Measurements from ENCODE around the gene ORM2. TPM values are rescaled to one million over a fixed set of nuclear protein-coding genes. Genes with fewer than 3 reads are reported as not detected.

The ORM2 gene
- total RNA-seq, 1 donor from 2014 or later: not detected

DNA sequence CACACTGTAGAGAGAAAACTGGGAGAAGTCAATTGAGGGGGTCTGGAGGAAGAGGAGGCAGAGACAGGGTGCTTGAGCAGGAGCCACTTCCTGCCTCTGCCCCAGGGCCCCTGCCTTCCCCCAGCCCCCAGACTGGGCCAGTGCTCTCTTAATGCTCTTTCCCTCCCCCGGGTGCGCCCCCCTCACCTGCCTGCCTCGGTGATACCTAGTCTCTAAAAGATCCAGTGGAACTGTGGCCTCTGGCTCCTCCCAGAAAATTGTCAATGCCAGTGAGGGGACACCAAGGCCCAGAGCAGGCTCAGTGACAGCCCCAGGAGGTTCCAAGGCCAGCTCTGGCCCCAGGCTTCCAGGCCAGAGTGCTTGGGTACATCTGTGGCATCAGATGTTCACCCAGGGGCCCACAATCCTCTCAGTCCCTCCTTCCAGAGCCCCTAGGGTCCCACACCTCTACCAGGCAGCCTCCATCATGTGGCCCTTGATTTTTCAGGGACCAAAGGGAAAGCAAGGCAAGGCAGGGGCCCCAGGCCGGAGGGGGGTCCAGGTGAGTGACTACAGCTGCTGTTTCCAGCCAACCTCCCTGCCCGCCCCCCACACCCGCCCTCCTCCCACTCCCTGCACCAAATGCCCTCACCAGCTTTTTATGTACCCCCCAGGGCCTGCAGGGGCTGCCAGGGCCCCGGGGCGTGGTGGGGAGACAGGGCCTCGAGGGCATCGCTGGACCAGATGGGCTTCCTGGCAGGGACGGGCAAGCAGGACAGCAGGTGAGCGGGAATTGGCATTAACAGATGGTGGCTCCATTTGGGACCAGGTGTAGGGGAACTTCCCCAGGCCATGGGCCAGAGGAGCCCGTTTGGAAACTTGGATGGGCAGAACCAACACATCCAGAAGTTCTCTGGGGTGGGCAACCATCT is 39.8 kb upstream of the ORM2 start:
- DNase-seq (ENCODE audit: low spot score): peak; percentile 75

DNA sequence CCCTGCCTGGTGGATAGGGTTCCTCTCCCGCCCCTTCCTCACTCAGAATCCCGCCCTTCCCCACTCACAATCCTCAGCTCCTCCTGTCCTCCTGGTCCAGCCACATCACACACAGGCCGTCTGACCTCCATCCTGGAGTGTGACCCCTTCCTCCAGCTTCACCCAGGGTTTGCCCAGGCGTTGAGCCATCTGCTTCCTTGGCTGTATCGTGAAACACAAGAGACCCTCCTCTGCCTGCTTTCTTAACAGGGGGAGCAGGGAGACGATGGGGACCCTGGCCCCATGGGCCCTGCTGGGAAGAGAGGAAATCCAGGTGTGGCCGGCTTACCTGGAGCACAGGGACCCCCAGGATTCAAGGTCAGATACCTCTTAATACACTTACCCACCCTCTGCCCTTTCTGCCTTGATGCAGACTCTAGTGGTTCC is 39.1 kb upstream of the ORM2 start:
- Mint-ChIP-seq H3K9me3 (ENCODE audit: low read depth) (peaks cover 9% of the 10 kb centered on the region), H3K36me3 (ENCODE audit: low read depth) (peaks cover 29% of the 10 kb centered on the region), H3K4me3 (ENCODE audit: unreplicated experiment) (no peak overlapping the region), H3K27ac (ENCODE audit: unreplicated experiment) (no peak overlapping the region), H3K4me1 (ENCODE audit: low read depth) (peaks cover 37% of the 10 kb centered on the region), H3K27me3 (ENCODE audit: low read depth) (no peaks in the 10 kb centered on the region)
- peak; percentile 69 for DNase-seq (ENCODE audit: low spot score)
- TF ChIP-seq, protein P1, sequence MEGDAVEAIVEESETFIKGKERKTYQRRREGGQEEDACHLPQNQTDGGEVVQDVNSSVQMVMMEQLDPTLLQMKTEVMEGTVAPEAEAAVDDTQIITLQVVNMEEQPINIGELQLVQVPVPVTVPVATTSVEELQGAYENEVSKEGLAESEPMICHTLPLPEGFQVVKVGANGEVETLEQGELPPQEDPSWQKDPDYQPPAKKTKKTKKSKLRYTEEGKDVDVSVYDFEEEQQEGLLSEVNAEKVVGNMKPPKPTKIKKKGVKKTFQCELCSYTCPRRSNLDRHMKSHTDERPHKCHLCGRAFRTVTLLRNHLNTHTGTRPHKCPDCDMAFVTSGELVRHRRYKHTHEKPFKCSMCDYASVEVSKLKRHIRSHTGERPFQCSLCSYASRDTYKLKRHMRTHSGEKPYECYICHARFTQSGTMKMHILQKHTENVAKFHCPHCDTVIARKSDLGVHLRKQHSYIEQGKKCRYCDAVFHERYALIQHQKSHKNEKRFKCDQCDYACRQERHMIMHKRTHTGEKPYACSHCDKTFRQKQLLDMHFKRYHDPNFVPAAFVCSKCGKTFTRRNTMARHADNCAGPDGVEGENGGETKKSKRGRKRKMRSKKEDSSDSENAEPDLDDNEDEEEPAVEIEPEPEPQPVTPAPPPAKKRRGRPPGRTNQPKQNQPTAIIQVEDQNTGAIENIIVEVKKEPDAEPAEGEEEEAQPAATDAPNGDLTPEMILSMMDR (IDR thresholded peaks at IDR 0.05): no peak

More for the DNA sequence above, 39.8 kb upstream of the ORM2 start:
- H3K4me3 Mint-ChIP-seq (ENCODE audit: unreplicated experiment): no peak overlapping the region
- H3K27me3 Mint-ChIP-seq (ENCODE audit: low read depth): no peaks in the 10 kb centered on the region
- H3K27ac Mint-ChIP-seq (ENCODE audit: unreplicated experiment): peak overlapping the region; percentile 36
- TF ChIP-seq, protein P1 (IDR thresholded peaks at IDR 0.05): no peak
- peaks cover 26% of the 10 kb centered on the region for H3K36me3 Mint-ChIP-seq (ENCODE audit: low read depth)
- H3K9me3 Mint-ChIP-seq (ENCODE audit: low read depth): peaks cover 4% of the 10 kb centered on the region
- H3K4me1 Mint-ChIP-seq (ENCODE audit: low read depth): peaks cover 44% of the 10 kb centered on the region

DNA sequence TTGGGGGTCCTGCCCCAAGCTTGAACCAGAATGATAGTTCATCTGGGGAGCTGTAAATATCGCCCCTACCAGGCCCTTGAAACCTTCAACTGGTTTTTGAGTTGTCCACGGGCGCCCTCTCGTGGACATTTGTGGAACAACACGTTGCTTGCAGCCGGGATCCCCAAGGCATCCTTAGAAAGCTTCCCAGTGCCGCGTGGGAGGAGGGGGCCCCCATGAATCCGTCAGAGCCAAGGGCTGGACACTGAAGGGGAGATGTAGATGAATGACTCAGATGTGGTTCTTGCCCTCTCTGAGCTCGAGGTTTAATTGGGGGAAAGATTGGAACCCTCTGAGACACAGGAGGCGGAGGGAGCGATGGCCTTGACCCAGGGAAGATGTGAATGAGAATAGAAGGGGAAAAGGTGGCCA is 38.6 kb upstream of the ORM2 start:
- Mint-ChIP-seq H3K27ac (ENCODE audit: unreplicated experiment) (no peak overlapping the region), H3K36me3 (ENCODE audit: low read depth) (peaks cover 34% of the 10 kb centered on the region), H3K4me1 (ENCODE audit: low read depth) (peaks cover 32% of the 10 kb centered on the region), H3K4me3 (ENCODE audit: unreplicated experiment) (no peak overlapping the region), H3K27me3 (ENCODE audit: low read depth) (no peaks in the 10 kb centered on the region), H3K9me3 (ENCODE audit: low read depth) (peaks cover 10% of the 10 kb centered on the region)
- peak; percentile 54 for DNase-seq (ENCODE audit: low spot score)
- TF ChIP-seq, protein P1 (IDR thresholded peaks at IDR 0.05): peak; percentile 98

DNA sequence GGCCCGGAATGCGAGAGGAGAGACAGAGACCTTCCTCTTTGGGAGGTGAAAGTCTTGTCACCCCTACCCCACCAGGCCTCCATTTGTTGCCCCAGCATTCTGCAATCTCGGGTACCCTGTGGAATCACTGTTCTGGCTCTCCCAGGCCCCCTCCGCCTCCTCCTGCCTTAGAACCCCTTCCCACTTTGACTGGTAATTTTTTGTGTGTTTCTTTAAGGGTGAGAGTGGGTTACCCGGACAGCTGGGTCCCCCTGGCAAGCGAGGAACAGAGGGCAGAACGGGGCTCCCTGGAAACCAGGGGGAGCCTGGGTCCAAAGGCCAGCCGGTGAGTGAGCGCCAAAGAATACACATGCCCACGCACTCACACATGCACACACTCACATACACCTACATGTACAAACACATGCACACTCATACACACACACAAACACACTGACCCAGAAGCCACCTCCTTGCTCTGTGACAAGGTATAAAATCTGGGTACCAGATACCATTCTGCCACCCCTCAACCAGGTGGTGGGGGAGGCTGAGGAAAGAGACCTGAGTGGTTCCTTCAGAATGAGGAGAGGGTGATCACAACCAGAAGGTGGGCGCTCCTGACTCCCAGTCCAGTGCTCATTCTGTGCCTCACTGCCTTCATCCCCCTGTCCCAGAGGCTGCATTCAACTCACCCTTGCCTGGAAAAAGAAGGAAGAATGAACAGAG is 37.6 kb upstream of the ORM2 start:
- Mint-ChIP-seq H3K4me3 (ENCODE audit: unreplicated experiment) (no peak overlapping the region), H3K9me3 (ENCODE audit: low read depth) (peaks cover 12% of the 10 kb centered on the region), H3K27ac (ENCODE audit: unreplicated experiment) (no peak overlapping the region), H3K36me3 (ENCODE audit: low read depth) (peaks cover 36% of the 10 kb centered on the region), H3K4me1 (ENCODE audit: low read depth) (peaks cover 26% of the 10 kb centered on the region), H3K27me3 (ENCODE audit: low read depth) (no peaks in the 10 kb centered on the region)
- peak; percentile 47 for DNase-seq (ENCODE audit: low spot score)
- TF ChIP-seq, protein P1 (IDR thresholded peaks at IDR 0.05): no peak

DNA sequence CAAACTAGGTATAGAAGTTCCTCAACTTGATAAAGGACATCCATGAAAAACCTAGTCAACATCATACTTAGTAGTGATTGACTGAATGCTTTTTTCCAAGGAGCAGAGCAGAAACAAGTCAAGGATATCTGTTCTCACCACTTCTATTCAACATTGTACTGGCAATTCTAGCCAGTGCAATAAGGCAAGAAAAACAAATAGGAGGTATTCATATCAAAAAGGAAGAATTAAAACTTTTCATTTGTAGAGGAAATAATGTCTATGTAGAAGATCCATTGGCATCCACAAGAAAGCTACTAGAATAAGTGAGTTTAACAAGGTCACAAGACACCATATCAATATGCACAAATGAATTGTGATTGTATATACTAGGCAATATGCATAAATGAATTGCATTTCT is 35.0 kb upstream of the ORM2 start:
- peaks cover 45% of the 10 kb centered on the region for H3K36me3 Mint-ChIP-seq (ENCODE audit: low read depth)
- H3K27ac Mint-ChIP-seq (ENCODE audit: unreplicated experiment): no peak overlapping the region
- DNase-seq (ENCODE audit: low spot score): no peak
- TF ChIP-seq, protein P1 (IDR thresholded peaks at IDR 0.05): no peak
- no peaks in the 10 kb centered on the region for H3K27me3 Mint-ChIP-seq (ENCODE audit: low read depth)
- H3K4me1 Mint-ChIP-seq (ENCODE audit: low read depth): peaks cover 12% of the 10 kb centered on the region
- H3K9me3 Mint-ChIP-seq (ENCODE audit: low read depth): peaks cover 12% of the 10 kb centered on the region
- no peak overlapping the region for H3K4me3 Mint-ChIP-seq (ENCODE audit: unreplicated experiment)

Measured in chondrocyte (in vitro differentiated cells).